GM23338 (cell line): Measurements from ENCODE around the gene NFIA. TPM values are rescaled to one million over a fixed set of nuclear protein-coding genes. Genes with fewer than 3 reads are reported as not detected.

Experiments used
- ATAC-seq: fragments of 200-7000 bp; cut with Tn5 transposase; 3 replicates; pipeline ENCODE4 v1.9.1; 2020
- DNase-seq: peaks from one replicate; pipeline ENCODE4 v3.0.0-alpha.2; 2015; ENCODE audit warnings: low spot score
- H2AFZ ChIP-seq: fragments of 200-600 bp; sonication (generic); 2 replicates; pipeline ENCODE4 v1.8.0; 2016; ENCODE audit warnings: antibody characterized with exemption, mild to moderate bottlenecking, moderate library complexity
- H3F3A ChIP-seq: fragments of 200-600 bp; sonication (generic); replicated peaks from 2 replicates; pipeline ENCODE4 v1.8.0; 2017; ENCODE audit warnings: antibody characterized with exemption, mixed run types, low read depth
- H3K27ac ChIP-seq: fragments of 200-600 bp; sonication (generic); 2 replicates; pipeline ENCODE4 v1.6.1; 2016; ENCODE audit warnings: low read depth
- H3K27me3 ChIP-seq: fragments of 200-600 bp; sonication (generic); 2 replicates; pipeline ENCODE4 v1.8.0; 2016; ENCODE audit warnings: mild to moderate bottlenecking, mixed run types, moderate library complexity; ENCODE audit not compliant: insufficient read depth
- H3K36me3 ChIP-seq: fragments of 200-600 bp; sonication (generic); 2 replicates; pipeline ENCODE4 v1.8.0; 2016; ENCODE audit warnings: mild to moderate bottlenecking; ENCODE audit not compliant: insufficient read depth
- H3K4me1 ChIP-seq: fragments of 200-600 bp; sonication (generic); 2 replicates; pipeline ENCODE4 v1.8.0; 2016; ENCODE audit warnings: mild to moderate bottlenecking, moderate library complexity; ENCODE audit not compliant: insufficient read depth
- H3K4me2 ChIP-seq: fragments of 200-600 bp; sonication (generic); 2 replicates; pipeline ENCODE4 v1.7.1; 2017; ENCODE audit warnings: mixed run types
- H3K4me3 ChIP-seq: fragments of 200-600 bp; sonication (generic); 2 replicates; pipeline ENCODE4 v1.6.1; 2016; ENCODE audit warnings: mixed run types
- H3K79me2 ChIP-seq: fragments of 200-600 bp; sonication (generic); replicated peaks from 2 replicates; pipeline ENCODE4 v1.8.0; 2017; ENCODE audit warnings: mild to moderate bottlenecking; ENCODE audit not compliant: insufficient read depth
- H3K9me2 ChIP-seq: fragments of 200-600 bp; sonication (generic); 2 replicates; pipeline ENCODE4 v1.8.0; 2017; ENCODE audit not compliant: insufficient read depth
- H4K20me1 ChIP-seq: fragments of 200-600 bp; sonication (generic); replicated peaks from 2 replicates; pipeline ENCODE4 v1.8.0; 2017; ENCODE audit warnings: mild to moderate bottlenecking; ENCODE audit not compliant: insufficient read depth
- H3K27ac Mint-ChIP-seq: 2 replicates; pipeline ENCODE4 v1.8.0; 2020; ENCODE audit warnings: inconsistent platforms, mild to moderate bottlenecking, moderate library complexity, mixed read lengths
- H3K27me3 Mint-ChIP-seq: 3 replicates; pipeline ENCODE4 v1.8.0; 2022; ENCODE audit warnings: low read depth, mild to moderate bottlenecking, moderate library complexity, mixed read lengths, inconsistent platforms; ENCODE audit not compliant: insufficient read depth, poor library complexity
- H3K36me3 Mint-ChIP-seq: 3 replicates; pipeline ENCODE4 v1.8.0; 2021; ENCODE audit warnings: low read depth, mild to moderate bottlenecking, inconsistent platforms, moderate library complexity, mixed read lengths
- H3K4me1 Mint-ChIP-seq: 3 replicates; pipeline ENCODE4 v1.8.0; 2020; ENCODE audit warnings: mild to moderate bottlenecking, inconsistent platforms, mixed read lengths
- H3K4me3 Mint-ChIP-seq: 3 replicates; pipeline ENCODE4 v1.8.0; 2021; ENCODE audit warnings: moderate library complexity, mild to moderate bottlenecking, inconsistent platforms, mixed read lengths
- H3K9me3 Mint-ChIP-seq: 3 replicates; pipeline ENCODE4 v1.8.0; 2020; ENCODE audit warnings: moderate library complexity, mild to moderate bottlenecking, inconsistent platforms, mixed read lengths
- CREB1 ChIP-seq: fragments of 250-450 bp; sonication (Bioruptor Pico); IDR thresholded peaks from 2 replicates; pipeline ENCODE4 v1.5.0; 2020; ENCODE audit warnings: low read depth, mild to moderate bottlenecking, moderate library complexity
- EZH2 ChIP-seq: fragments of 200-600 bp; sonication (generic); IDR thresholded peaks from one replicate; pipeline ENCODE4 v1.8.0; 2017; ENCODE audit warnings: antibody characterized with exemption, mild to moderate bottlenecking, low read depth; ENCODE audit not compliant: unreplicated experiment
- EZH2phosphoT487 ChIP-seq: fragments of 200-600 bp; sonication (generic); IDR thresholded peaks from one replicate; pipeline ENCODE4 v1.8.1; 2018; ENCODE audit warnings: antibody characterized with exemption; ENCODE audit not compliant: unreplicated experiment
- JUNB ChIP-seq: IDR thresholded peaks from one replicate; pipeline ENCODE4 v1.6.1; 2016; ENCODE audit warnings: antibody characterized with exemption; ENCODE audit not compliant: unreplicated experiment
- NANOG ChIP-seq: IDR thresholded peaks from 2 replicates; pipeline ENCODE4 v1.6.1; 2016; ENCODE audit warnings: antibody characterized with exemption, borderline replicate concordance
- STAT1 ChIP-seq: IDR thresholded peaks from one replicate; pipeline ENCODE4 v1.6.1; 2016; ENCODE audit warnings: antibody characterized with exemption; ENCODE audit not compliant: unreplicated experiment
- polyA plus RNA-seq: library from polyadenylated mRNA; unstranded; fragments of >200 nt; fragmentation: Nextera tagmentation; extraction: Ambion mirVana; gene quantifications from 2 replicates; pipeline ENCODE4 v1.2.1, GENCODE V29; 2016
- total RNA-seq: library from RNA; depleted of rRNA; stranded (reverse); fragments of >200 nt; shearing (Covaris generic); gene quantifications from 2 replicates; pipeline ENCODE4 v1.2.3, GENCODE V29; 2014
- TF ChIP-seq, protein P1 (sequence below): fragments of 250-450 bp; sonication (Bioruptor Pico); IDR thresholded peaks from 2 replicates; pipeline ENCODE4 v1.5.0; 2020; ENCODE audit warnings: mild to moderate bottlenecking, moderate library complexity
- TF ChIP-seq, protein P2 (sequence below): IDR thresholded peaks from 2 replicates; pipeline ENCODE4 v1.6.1; 2016; ENCODE audit warnings: antibody characterized with exemption
- TF ChIP-seq, protein P3 (sequence below), 2 experiments: fragments of 200-600 bp in 1 of 2; sonication (generic) in 1 of 2; conservative IDR thresholded peaks; 2 replicates each; pipeline versions ENCODE4 v1.5.1 to v1.6.1; 2016 to 2017; ENCODE audit warnings: antibody characterized with exemption in 2 of 2, low read depth in 2 of 2, mild to moderate bottlenecking in 2 of 2, moderate library complexity in 1 of 2

The NFIA gene
- total and polyA plus RNA-seq, 2 experiments from 2014 or later = 0.97 to 2.3 TPM

- TF ChIP-seq, protein P1, sequence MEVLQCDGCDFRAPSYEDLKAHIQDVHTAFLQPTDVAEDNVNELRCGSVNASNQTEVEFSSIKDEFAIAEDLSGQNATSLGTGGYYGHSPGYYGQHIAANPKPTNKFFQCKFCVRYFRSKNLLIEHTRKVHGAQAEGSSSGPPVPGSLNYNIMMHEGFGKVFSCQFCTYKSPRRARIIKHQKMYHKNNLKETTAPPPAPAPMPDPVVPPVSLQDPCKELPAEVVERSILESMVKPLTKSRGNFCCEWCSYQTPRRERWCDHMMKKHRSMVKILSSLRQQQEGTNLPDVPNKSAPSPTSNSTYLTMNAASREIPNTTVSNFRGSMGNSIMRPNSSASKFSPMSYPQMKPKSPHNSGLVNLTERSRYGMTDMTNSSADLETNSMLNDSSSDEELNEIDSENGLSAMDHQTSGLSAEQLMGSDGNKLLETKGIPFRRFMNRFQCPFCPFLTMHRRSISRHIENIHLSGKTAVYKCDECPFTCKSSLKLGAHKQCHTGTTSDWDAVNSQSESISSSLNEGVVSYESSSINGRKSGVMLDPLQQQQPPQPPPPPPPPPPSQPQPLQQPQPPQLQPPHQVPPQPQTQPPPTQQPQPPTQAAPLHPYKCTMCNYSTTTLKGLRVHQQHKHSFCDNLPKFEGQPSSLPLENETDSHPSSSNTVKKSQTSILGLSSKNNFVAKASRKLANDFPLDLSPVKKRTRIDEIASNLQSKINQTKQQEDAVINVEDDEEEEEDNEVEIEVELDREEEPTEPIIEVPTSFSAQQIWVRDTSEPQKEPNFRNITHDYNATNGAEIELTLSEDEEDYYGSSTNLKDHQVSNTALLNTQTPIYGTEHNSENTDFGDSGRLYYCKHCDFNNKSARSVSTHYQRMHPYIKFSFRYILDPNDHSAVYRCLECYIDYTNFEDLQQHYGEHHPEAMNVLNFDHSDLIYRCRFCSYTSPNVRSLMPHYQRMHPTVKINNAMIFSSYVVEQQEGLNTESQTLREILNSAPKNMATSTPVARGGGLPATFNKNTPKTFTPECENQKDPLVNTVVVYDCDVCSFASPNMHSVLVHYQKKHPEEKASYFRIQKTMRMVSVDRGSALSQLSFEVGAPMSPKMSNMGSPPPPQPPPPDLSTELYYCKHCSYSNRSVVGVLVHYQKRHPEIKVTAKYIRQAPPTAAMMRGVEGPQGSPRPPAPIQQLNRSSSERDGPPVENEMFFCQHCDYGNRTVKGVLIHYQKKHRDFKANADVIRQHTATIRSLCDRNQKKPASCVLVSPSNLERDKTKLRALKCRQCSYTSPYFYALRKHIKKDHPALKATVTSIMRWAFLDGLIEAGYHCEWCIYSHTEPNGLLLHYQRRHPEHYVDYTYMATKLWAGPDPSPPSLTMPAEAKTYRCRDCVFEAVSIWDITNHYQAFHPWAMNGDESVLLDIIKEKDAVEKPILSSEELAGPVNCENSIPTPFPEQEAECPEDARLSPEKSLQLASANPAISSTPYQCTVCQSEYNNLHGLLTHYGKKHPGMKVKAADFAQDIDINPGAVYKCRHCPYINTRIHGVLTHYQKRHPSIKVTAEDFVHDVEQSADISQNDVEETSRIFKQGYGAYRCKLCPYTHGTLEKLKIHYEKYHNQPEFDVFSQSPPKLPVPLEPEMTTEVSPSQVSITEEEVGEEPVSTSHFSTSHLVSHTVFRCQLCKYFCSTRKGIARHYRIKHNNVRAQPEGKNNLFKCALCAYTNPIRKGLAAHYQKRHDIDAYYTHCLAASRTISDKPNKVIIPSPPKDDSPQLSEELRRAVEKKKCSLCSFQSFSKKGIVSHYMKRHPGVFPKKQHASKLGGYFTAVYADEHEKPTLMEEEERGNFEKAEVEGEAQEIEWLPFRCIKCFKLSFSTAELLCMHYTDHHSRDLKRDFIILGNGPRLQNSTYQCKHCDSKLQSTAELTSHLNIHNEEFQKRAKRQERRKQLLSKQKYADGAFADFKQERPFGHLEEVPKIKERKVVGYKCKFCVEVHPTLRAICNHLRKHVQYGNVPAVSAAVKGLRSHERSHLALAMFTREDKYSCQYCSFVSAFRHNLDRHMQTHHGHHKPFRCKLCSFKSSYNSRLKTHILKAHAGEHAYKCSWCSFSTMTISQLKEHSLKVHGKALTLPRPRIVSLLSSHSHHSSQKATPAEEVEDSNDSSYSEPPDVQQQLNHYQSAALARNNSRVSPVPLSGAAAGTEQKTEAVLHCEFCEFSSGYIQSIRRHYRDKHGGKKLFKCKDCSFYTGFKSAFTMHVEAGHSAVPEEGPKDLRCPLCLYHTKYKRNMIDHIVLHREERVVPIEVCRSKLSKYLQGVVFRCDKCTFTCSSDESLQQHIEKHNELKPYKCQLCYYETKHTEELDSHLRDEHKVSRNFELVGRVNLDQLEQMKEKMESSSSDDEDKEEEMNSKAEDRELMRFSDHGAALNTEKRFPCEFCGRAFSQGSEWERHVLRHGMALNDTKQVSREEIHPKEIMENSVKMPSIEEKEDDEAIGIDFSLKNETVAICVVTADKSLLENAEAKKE (CRISPR knock-in tag) = no peak
- no peak for TF ChIP-seq STAT1
- no peak for TF ChIP-seq NANOG
Observed at GRCh38 chr1:61426885-61427284, 344.5 kb downstream of the NFIA start (continued).

- peaks cover 12% of the 10 kb centered on the region; the same call in 2 of the 3 replicates for H3K4me1 Mint-ChIP-seq
- no peak for DNase-seq
- H3K36me3 ChIP-seq = no peaks in the 10 kb centered on the region
- TF ChIP-seq, protein P2, sequence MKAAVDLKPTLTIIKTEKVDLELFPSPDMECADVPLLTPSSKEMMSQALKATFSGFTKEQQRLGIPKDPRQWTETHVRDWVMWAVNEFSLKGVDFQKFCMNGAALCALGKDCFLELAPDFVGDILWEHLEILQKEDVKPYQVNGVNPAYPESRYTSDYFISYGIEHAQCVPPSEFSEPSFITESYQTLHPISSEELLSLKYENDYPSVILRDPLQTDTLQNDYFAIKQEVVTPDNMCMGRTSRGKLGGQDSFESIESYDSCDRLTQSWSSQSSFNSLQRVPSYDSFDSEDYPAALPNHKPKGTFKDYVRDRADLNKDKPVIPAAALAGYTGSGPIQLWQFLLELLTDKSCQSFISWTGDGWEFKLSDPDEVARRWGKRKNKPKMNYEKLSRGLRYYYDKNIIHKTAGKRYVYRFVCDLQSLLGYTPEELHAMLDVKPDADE = no peak
- TF ChIP-seq EZH2 (no peak), CREB1 (CRISPR knock-in tag) (no peak), EZH2phosphoT487 (no peak), JUNB (no peak)
- TF ChIP-seq, protein P3, sequence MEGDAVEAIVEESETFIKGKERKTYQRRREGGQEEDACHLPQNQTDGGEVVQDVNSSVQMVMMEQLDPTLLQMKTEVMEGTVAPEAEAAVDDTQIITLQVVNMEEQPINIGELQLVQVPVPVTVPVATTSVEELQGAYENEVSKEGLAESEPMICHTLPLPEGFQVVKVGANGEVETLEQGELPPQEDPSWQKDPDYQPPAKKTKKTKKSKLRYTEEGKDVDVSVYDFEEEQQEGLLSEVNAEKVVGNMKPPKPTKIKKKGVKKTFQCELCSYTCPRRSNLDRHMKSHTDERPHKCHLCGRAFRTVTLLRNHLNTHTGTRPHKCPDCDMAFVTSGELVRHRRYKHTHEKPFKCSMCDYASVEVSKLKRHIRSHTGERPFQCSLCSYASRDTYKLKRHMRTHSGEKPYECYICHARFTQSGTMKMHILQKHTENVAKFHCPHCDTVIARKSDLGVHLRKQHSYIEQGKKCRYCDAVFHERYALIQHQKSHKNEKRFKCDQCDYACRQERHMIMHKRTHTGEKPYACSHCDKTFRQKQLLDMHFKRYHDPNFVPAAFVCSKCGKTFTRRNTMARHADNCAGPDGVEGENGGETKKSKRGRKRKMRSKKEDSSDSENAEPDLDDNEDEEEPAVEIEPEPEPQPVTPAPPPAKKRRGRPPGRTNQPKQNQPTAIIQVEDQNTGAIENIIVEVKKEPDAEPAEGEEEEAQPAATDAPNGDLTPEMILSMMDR (conservative IDR thresholded peaks at IDR 0.05; ENCODE audit: low read depth in 2 of 2) = no peak
- no peaks in the 10 kb centered on the region for H4K20me1 ChIP-seq
- no peaks in the 10 kb centered on the region for H3K27me3 Mint-ChIP-seq
- no peaks in the 10 kb centered on the region for H3K79me2 ChIP-seq
- H3K9me3 Mint-ChIP-seq = no peaks in the 10 kb centered on the region
- H2AFZ ChIP-seq = no peak overlapping the region
- no peak overlapping the region for H3K4me3 ChIP-seq
- no peak for ATAC-seq
- no peaks in the 10 kb centered on the region for H3K9me2 ChIP-seq
- H3K27ac ChIP-seq = no peak overlapping the region
- no peaks in the 10 kb centered on the region for H3K27me3 ChIP-seq
- no peaks in the 10 kb centered on the region for H3K4me1 ChIP-seq
- H3K4me2 ChIP-seq = no peak overlapping the region
- no peak overlapping the region for H3K4me3 Mint-ChIP-seq
- no peaks in the 10 kb centered on the region for H3K36me3 Mint-ChIP-seq
- no peaks in the 10 kb centered on the region for H3F3A ChIP-seq
- no peak overlapping the region for H3K27ac Mint-ChIP-seq
Observed at GRCh38 chr1:61427510-61427909, 345.1 kb downstream of the NFIA start.
